ENCODE results near the gene ZDHHC21.

DNA sequence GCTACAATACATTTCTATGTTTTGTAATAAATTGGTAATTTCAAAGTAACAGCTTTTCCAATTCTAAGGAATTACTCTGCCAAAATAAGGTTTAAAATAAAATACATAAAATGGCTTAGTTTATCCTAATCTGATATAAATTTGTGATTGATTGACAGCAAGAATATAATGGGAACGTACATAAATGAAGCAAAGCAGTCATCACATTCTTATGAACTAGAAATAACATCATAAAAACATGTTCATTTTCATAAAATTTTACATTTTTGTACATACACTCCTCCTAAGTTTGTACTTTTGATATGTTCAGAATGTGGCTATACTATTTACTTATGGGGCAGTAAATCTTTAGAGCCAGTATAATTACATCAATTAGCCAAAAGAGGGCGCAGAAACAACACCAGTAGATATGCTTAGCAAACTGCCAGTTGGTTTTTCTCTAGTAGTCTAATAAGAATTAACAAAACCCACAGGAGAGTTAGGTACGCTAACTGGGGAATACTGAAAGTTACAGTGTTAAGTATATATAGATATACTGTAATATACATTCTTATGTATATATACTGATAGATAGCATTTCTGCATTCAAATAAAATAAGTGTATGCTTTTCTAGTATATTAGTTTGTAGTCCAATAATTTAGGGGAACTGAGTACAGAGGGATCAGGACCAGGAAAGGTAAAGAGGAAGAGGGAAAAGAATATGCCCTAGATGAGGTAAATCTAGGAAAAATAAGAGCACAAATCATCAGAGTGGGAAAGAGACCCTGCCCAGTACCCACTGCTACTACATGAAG, 76.8 kb downstream of the ZDHHC21 start:
- TF ChIP-seq POLR2A (IDR thresholded peaks at IDR 0.05) (no peak), CTCF (IDR thresholded peaks at IDR 0.05) (no peak)
